D721Med (cell line): ENCODE measurements around the gene DNAJC4.

Experiments
- DNase-seq: peaks from one replicate; pipeline ENCODE4 v3.0.0; 2011; ENCODE audit warnings: low spot score; ENCODE audit not compliant: insufficient read length
- FAIRE-seq: peaks from 2 replicates; lab custom pipeline; 2011; peaks lifted over from hg19 to GRCh38; lab: Jason Lieb, UNC
- CTCF ChIP-seq: IDR thresholded peaks from 2 replicates; pipeline ENCODE4 v1.5.1; 2012; ENCODE audit warnings: mild to moderate bottlenecking, control low read depth; ENCODE audit not compliant: insufficient read depth; ENCODE audit errors: missing control alignments

The DNAJC4 gene

GRCh38 chr11:64251016-64251752 is 20.8 kb downstream of the DNAJC4 start, which contains the start of gene PLCB3:
TSS of gene PLCB3 (plus strand) at chr11:64251530. CDS start at chr11:64251650, 120 bp downstream.
- DNase-seq, result peak; percentile 89
- no peak for FAIRE-seq

GRCh38 chr11:64251753-64252002 is 21.3 kb downstream of the DNAJC4 start:
- DNase-seq (no peak), FAIRE-seq (no peak)
- TF ChIP-seq CTCF, result no peak

More at GRCh38 chr11:64251016-64251752, 20.8 kb downstream of the DNAJC4 start, which contains the start of gene PLCB3:
- TF ChIP-seq CTCF, result peak; percentile 44

- no peak for DNase-seq
- FAIRE-seq, result no peak
- peak; percentile 28 for TF ChIP-seq CTCF
Observed at GRCh38 chr11:64252003-64252872, 21.9 kb downstream of the DNAJC4 start.

- DNase-seq, result no peak
- FAIRE-seq, result no peak
- TF ChIP-seq CTCF, result no peak
Observed at GRCh38 chr11:64253043-64253442, 22.7 kb downstream of the DNAJC4 start.

GRCh38 chr11:64253481-64253880 is 23.1 kb downstream of the DNAJC4 start:
- no peak for FAIRE-seq
- TF ChIP-seq CTCF, result no peak
- DNase-seq, result no peak

GRCh38 chr11:64254326-64254725 is 24.0 kb downstream of the DNAJC4 start:
- FAIRE-seq (no peak), DNase-seq (no peak)
- no peak for TF ChIP-seq CTCF
